Measurements from ENCODE around the gene KMT2E. TPM values are rescaled to one million over a fixed set of nuclear protein-coding genes. Genes with fewer than 3 reads are reported as not detected.
A peak's percentile ranks its signal among the peaks of the same experiment; 100 is the strongest.
"Not testable (repeated sequence)": the region's sequence is repeated elsewhere in the genome, so short reads cannot be mapped to it uniquely, and the experiment has no call there.

KMT2E gene
- polyA plus RNA-seq, 1 donor = 53.0 TPM

GRCh38 chr7:104972500-104972899, 41.5 kb upstream of the KMT2E start:
- no peak for DNase-seq
- H3K27ac ChIP-seq (ENCODE audit: low read length) = no peak overlapping the region
- no CpG with 5 or more reads among the region's 5 CpGs for WGBS (ENCODE audit: insufficient coverage, low lambda C conversion rate)
- peaks cover 14% of the 10 kb centered on the region for H3K4me1 ChIP-seq (ENCODE audit: control insufficient read depth, insufficient read depth, low read length)
- no peaks in the 10 kb centered on the region for H3K9me3 ChIP-seq (ENCODE audit: control insufficient read depth, low read depth, low read length)
- no peaks in the 10 kb centered on the region for H3K27me3 ChIP-seq (ENCODE audit: control insufficient read depth, insufficient read depth, low read length)
- no peaks in the 10 kb centered on the region for H3K36me3 ChIP-seq (ENCODE audit: control insufficient read depth, insufficient read depth, low read length)
- no peak overlapping the region for H3K4me3 ChIP-seq (ENCODE audit: low read length)

GRCh38 chr7:104973227-104973626, 40.8 kb upstream of the KMT2E start:
- Histone ChIP-seq H3K27ac (ENCODE audit: low read length) (no peak overlapping the region), H3K27me3 (ENCODE audit: control insufficient read depth, insufficient read depth, low read length) (no peaks in the 10 kb centered on the region), H3K9me3 (ENCODE audit: control insufficient read depth, low read depth, low read length) (no peaks in the 10 kb centered on the region), H3K4me3 (ENCODE audit: low read length) (no peak overlapping the region), H3K36me3 (ENCODE audit: control insufficient read depth, insufficient read depth, low read length) (no peaks in the 10 kb centered on the region), H3K4me1 (ENCODE audit: control insufficient read depth, insufficient read depth, low read length) (peaks cover 11% of the 10 kb centered on the region)
- DNase-seq = no peak
- no CpG with 5 or more reads among the region's 2 CpGs for WGBS (ENCODE audit: insufficient coverage, low lambda C conversion rate)

GRCh38 chr7:104973909-104974415, 40.0 kb upstream of the KMT2E start:
- Histone ChIP-seq H3K27me3 (ENCODE audit: control insufficient read depth, insufficient read depth, low read length) (no peaks in the 10 kb centered on the region), H3K4me1 (ENCODE audit: control insufficient read depth, insufficient read depth, low read length) (peaks cover 13% of the 10 kb centered on the region), H3K27ac (ENCODE audit: low read length) (no peak overlapping the region), H3K9me3 (ENCODE audit: control insufficient read depth, low read depth, low read length) (no peaks in the 10 kb centered on the region), H3K4me3 (ENCODE audit: low read length) (no peak overlapping the region), H3K36me3 (ENCODE audit: control insufficient read depth, insufficient read depth, low read length) (no peaks in the 10 kb centered on the region)
- no peak for DNase-seq
- WGBS (ENCODE audit: insufficient coverage, low lambda C conversion rate) = 80% methylated on average over 1 of the region's 3 CpGs

- not testable (repeated sequence) for H3K27ac ChIP-seq (ENCODE audit: low read length); DNase-seq; H3K27me3 ChIP-seq (ENCODE audit: control insufficient read depth, insufficient read depth, low read length); H3K36me3 ChIP-seq (ENCODE audit: control insufficient read depth, insufficient read depth, low read length); H3K4me3 ChIP-seq (ENCODE audit: low read length); H3K9me3 ChIP-seq (ENCODE audit: control insufficient read depth, low read depth, low read length)
- no CpG with 5 or more reads among the region's 6 CpGs for WGBS (ENCODE audit: insufficient coverage, low lambda C conversion rate)
- peaks cover 15% of the 10 kb centered on the region for H3K4me1 ChIP-seq (ENCODE audit: control insufficient read depth, insufficient read depth, low read length)
These were observed 38.5 kb upstream of the KMT2E start for GRCh38 chr7:104975553-104975952.

GRCh38 chr7:104976966-104977636, 36.9 kb upstream of the KMT2E start:
- WGBS (ENCODE audit: insufficient coverage, low lambda C conversion rate) = 33% methylated on average over 1 of the region's 3 CpGs
- H3K27ac ChIP-seq (ENCODE audit: low read length) = no peak overlapping the region
- H3K36me3 ChIP-seq (ENCODE audit: control insufficient read depth, insufficient read depth, low read length) = no peaks in the 10 kb centered on the region
- H3K4me3 ChIP-seq (ENCODE audit: low read length) = no peak overlapping the region
- no peaks in the 10 kb centered on the region for H3K27me3 ChIP-seq (ENCODE audit: control insufficient read depth, insufficient read depth, low read length)
- peaks cover 13% of the 10 kb centered on the region for H3K4me1 ChIP-seq (ENCODE audit: control insufficient read depth, insufficient read depth, low read length)
- no peaks in the 10 kb centered on the region for H3K9me3 ChIP-seq (ENCODE audit: control insufficient read depth, low read depth, low read length)
- no peak for DNase-seq

- DNase-seq = no peak
- Histone ChIP-seq H3K4me1 (ENCODE audit: control insufficient read depth, insufficient read depth, low read length) (peaks cover 23% of the 10 kb centered on the region), H3K4me3 (ENCODE audit: low read length) (no peak overlapping the region), H3K9me3 (ENCODE audit: control insufficient read depth, low read depth, low read length) (no peaks in the 10 kb centered on the region), H3K36me3 (ENCODE audit: control insufficient read depth, insufficient read depth, low read length) (no peaks in the 10 kb centered on the region), H3K27ac (ENCODE audit: low read length) (no peak overlapping the region), H3K27me3 (ENCODE audit: control insufficient read depth, insufficient read depth, low read length) (no peaks in the 10 kb centered on the region)
- WGBS (ENCODE audit: insufficient coverage, low lambda C conversion rate) = no CpG with 5 or more reads among the region's 1 CpG
These were observed 35.5 kb upstream of the KMT2E start for GRCh38 chr7:104978460-104978859.

GRCh38 chr7:104979167-104979841, 34.7 kb upstream of the KMT2E start:
- no peak overlapping the region for H3K27ac ChIP-seq (ENCODE audit: low read length)
- H3K36me3 ChIP-seq (ENCODE audit: control insufficient read depth, insufficient read depth, low read length) = no peaks in the 10 kb centered on the region
- DNase-seq = no peak
- 100% methylated on average over 1 of the region's 4 CpGs for WGBS (ENCODE audit: insufficient coverage, low lambda C conversion rate)
- no peaks in the 10 kb centered on the region for H3K9me3 ChIP-seq (ENCODE audit: control insufficient read depth, low read depth, low read length)
- H3K4me3 ChIP-seq (ENCODE audit: low read length) = no peak overlapping the region
- H3K27me3 ChIP-seq (ENCODE audit: control insufficient read depth, insufficient read depth, low read length) = no peaks in the 10 kb centered on the region
- peaks cover 23% of the 10 kb centered on the region for H3K4me1 ChIP-seq (ENCODE audit: control insufficient read depth, insufficient read depth, low read length)

GRCh38 chr7:104980440-104980839, 33.6 kb upstream of the KMT2E start:
- no peak overlapping the region for H3K27ac ChIP-seq (ENCODE audit: low read length)
- DNase-seq = no peak
- H3K9me3 ChIP-seq (ENCODE audit: control insufficient read depth, low read depth, low read length) = no peaks in the 10 kb centered on the region
- no peak overlapping the region for H3K4me3 ChIP-seq (ENCODE audit: low read length)
- no CpG with 5 or more reads among the region's 5 CpGs for WGBS (ENCODE audit: insufficient coverage, low lambda C conversion rate)
- no peaks in the 10 kb centered on the region for H3K36me3 ChIP-seq (ENCODE audit: control insufficient read depth, insufficient read depth, low read length)
- peaks cover 29% of the 10 kb centered on the region for H3K4me1 ChIP-seq (ENCODE audit: control insufficient read depth, insufficient read depth, low read length)
- no peaks in the 10 kb centered on the region for H3K27me3 ChIP-seq (ENCODE audit: control insufficient read depth, insufficient read depth, low read length)

- peak in 1 of 2 donors; percentile 61 for DNase-seq
- Histone ChIP-seq H3K27ac (ENCODE audit: low read length) (no peak overlapping the region), H3K9me3 (ENCODE audit: control insufficient read depth, low read depth, low read length) (no peaks in the 10 kb centered on the region), H3K4me3 (ENCODE audit: low read length) (no peak overlapping the region), H3K36me3 (ENCODE audit: control insufficient read depth, insufficient read depth, low read length) (peaks cover 3% of the 10 kb centered on the region), H3K4me1 (ENCODE audit: control insufficient read depth, insufficient read depth, low read length) (peaks cover 29% of the 10 kb centered on the region), H3K27me3 (ENCODE audit: control insufficient read depth, insufficient read depth, low read length) (no peaks in the 10 kb centered on the region)
- WGBS (ENCODE audit: insufficient coverage, low lambda C conversion rate) = 0% methylated on average over 1 of the region's 4 CpGs
These were observed 32.9 kb upstream of the KMT2E start for GRCh38 chr7:104980841-104981671.

- no peak overlapping the region for H3K27ac ChIP-seq (ENCODE audit: low read length)
- DNase-seq = no peak
- peaks cover 35% of the 10 kb centered on the region for H3K4me1 ChIP-seq (ENCODE audit: control insufficient read depth, insufficient read depth, low read length)
- H3K36me3 ChIP-seq (ENCODE audit: control insufficient read depth, insufficient read depth, low read length) = peaks cover 3% of the 10 kb centered on the region
- H3K9me3 ChIP-seq (ENCODE audit: control insufficient read depth, low read depth, low read length) = no peaks in the 10 kb centered on the region
- H3K27me3 ChIP-seq (ENCODE audit: control insufficient read depth, insufficient read depth, low read length) = no peaks in the 10 kb centered on the region
- 71% methylated on average over 1 of the region's 1 CpG for WGBS (ENCODE audit: insufficient coverage, low lambda C conversion rate)
- H3K4me3 ChIP-seq (ENCODE audit: low read length) = no peak overlapping the region
These were observed 32.4 kb upstream of the KMT2E start for GRCh38 chr7:104981672-104982037.
